GM12878 (cell line): ENCODE measurements around the gene FBXO8. TPM values are rescaled to one million over a fixed set of nuclear protein-coding genes. Genes with fewer than 3 reads are reported as not detected.

ENCODE experiments used
- ATAC-seq: fragments of 200-7000 bp; cut with Tn5 transposase; 3 replicates; pipeline ENCODE4 v1.9.1; 2020; ENCODE audit warnings: mild to moderate bottlenecking, moderate library complexity
- BruUV-seq: library from RNA; stranded (reverse); fragments of 400-500 nt; replicated peaks from 2 replicates; lab custom pipeline; 2021; lab: Mats Ljungman, UMichigan
- CTCF ChIA-PET: fragments of 300-600 bp; sonication (Branson Sonifier 250); formaldehyde crosslinking; extraction: SDS; loops from one replicate; lab custom pipeline; 2021; ENCODE audit warnings: inconsistent platforms; lab: Yijun Ruan, JAX
- POLR2A ChIA-PET: fragments of 350-600 bp; formaldehyde crosslinking; extraction: SDS; loops from one replicate; lab custom pipeline; 2021; ENCODE audit warnings: inconsistent platforms; lab: Charles Lee
- RAD21 ChIA-PET: fragments of 300-600 bp; sonication (Branson Sonifier 250); formaldehyde crosslinking; loops from one replicate; lab custom pipeline; 2023; ENCODE audit warnings: antibody characterized with exemption; ENCODE audit not compliant: unreplicated experiment; lab: Charles Lee
- SMC1A ChIA-PET: fragments of 300-600 bp; sonication (Branson Sonifier 250); formaldehyde crosslinking; loops from one replicate; lab custom pipeline; 2023; ENCODE audit not compliant: unreplicated experiment, uncharacterized antibody; lab: Charles Lee
- DNase-seq: peaks from one replicate; pipeline ENCODE4 v3.0.0-alpha.2; 2011; ENCODE audit warnings: low read depth, low spot score
- FAIRE-seq: peaks from 3 replicates; lab custom pipeline; 2011; peaks lifted over from hg19 to GRCh38; lab: Jason Lieb, UNC
- H2AFZ ChIP-seq: 2 replicates; pipeline ENCODE4 v1.6.0; 2011; ENCODE audit warnings: low read depth, low read length, control low read depth; ENCODE audit not compliant: control insufficient read depth
- H3K27ac ChIP-seq: 2 replicates; pipeline ENCODE4 v1.5.1; 2011; ENCODE audit warnings: control low read depth; ENCODE audit not compliant: control insufficient read depth, insufficient read depth
- H3K27me3 ChIP-seq, 2 experiments: replicated peaks in 1 of 2; 2 replicates each; pipeline versions ENCODE4 v1.6.0 to v1.6.1; 2011; ENCODE audit warnings: low read length in 1 of 2; ENCODE audit not compliant: control insufficient read depth in 2 of 2, insufficient read depth in 2 of 2
- H3K36me3 ChIP-seq, 2 experiments: 2 replicates each; pipeline ENCODE4 v1.5.1; 2011; ENCODE audit warnings: low read length in 1 of 2; ENCODE audit not compliant: control insufficient read depth in 2 of 2, insufficient read depth in 2 of 2
- H3K4me1 ChIP-seq: 2 replicates; pipeline ENCODE4 v1.6.1; 2011; ENCODE audit warnings: mild to moderate bottlenecking, low read length, moderate library complexity, mixed read lengths; ENCODE audit not compliant: control insufficient read depth, insufficient read depth
- H3K4me2 ChIP-seq: 2 replicates; pipeline ENCODE4 v1.6.0; 2011; ENCODE audit warnings: control low read depth; ENCODE audit not compliant: control insufficient read depth, insufficient read depth
- H3K4me3 ChIP-seq: fragments of 200-600 bp; sonication (generic); 2 replicates; pipeline ENCODE4 v1.5.1; 2016
- H3K79me2 ChIP-seq: 2 replicates; pipeline ENCODE4 v1.6.0; 2011; ENCODE audit warnings: low read length; ENCODE audit not compliant: control insufficient read depth, insufficient read depth
- H3K9ac ChIP-seq: 2 replicates; pipeline ENCODE4 v1.8.0; 2011; ENCODE audit warnings: low read length, control low read depth, mixed read lengths; ENCODE audit not compliant: control insufficient read depth, insufficient read depth
- H3K9me3 ChIP-seq: replicated peaks from 3 replicates; pipeline ENCODE4 v1.5.1; 2011; ENCODE audit warnings: mild to moderate bottlenecking, low read length; ENCODE audit not compliant: control insufficient read depth, insufficient read depth
- H4K20me1 ChIP-seq: 2 replicates; pipeline ENCODE4 v1.6.0; 2011; ENCODE audit not compliant: control insufficient read depth, insufficient read depth
- CHD4 ChIP-seq: fragments of 200-600 bp; sonication (generic); IDR thresholded peaks from 2 replicates; pipeline ENCODE4 v1.6.1; 2016; ENCODE audit warnings: mild to moderate bottlenecking
- EZH2 ChIP-seq: IDR thresholded peaks from 2 replicates; pipeline ENCODE4 v1.6.1; 2012; ENCODE audit warnings: low read depth, mild to moderate bottlenecking, control low read depth, inconsistent platforms, low read length, borderline replicate concordance; ENCODE audit not compliant: control insufficient read depth
- FOXK2 ChIP-seq: fragments of 450-650 bp; IDR thresholded peaks from 2 replicates; pipeline ENCODE4 v1.6.1; 2017; ENCODE audit warnings: mild to moderate bottlenecking, moderate library complexity
- JUNB ChIP-seq: IDR thresholded peaks from 2 replicates; pipeline ENCODE4 v1.6.1; 2016; ENCODE audit warnings: antibody characterized with exemption, mild to moderate bottlenecking
- RCOR1 ChIP-seq: conservative IDR thresholded peaks from 2 replicates; pipeline ENCODE4 v1.6.1; 2012; ENCODE audit warnings: low read depth, low read length, improper control_type of control experiment
- SIX5 ChIP-seq: IDR thresholded peaks from 2 replicates; pipeline ENCODE4 v1.6.1; 2011; ENCODE audit warnings: mild to moderate bottlenecking, low read depth, low read length, moderate library complexity; ENCODE audit not compliant: severe bottlenecking
- WRNIP1 ChIP-seq: IDR thresholded peaks from 2 replicates; pipeline ENCODE4 v1.6.1; 2011; ENCODE audit warnings: low read depth, low read length, improper control_type of control experiment, borderline replicate concordance
- in situ Hi-C: fragments of 300-500 bp; cut with MboI; formaldehyde crosslinking; loops from 9 replicates; pipeline ENCODE4 v1.14.3; 2018; ENCODE audit warnings: mixed read lengths
- intact Hi-C: fragments of 100-400 bp; cut with micrococcal nuclease; formaldehyde crosslinking; loops from one replicate; pipeline ENCODE4 v1.14.2; 2022; ENCODE audit not compliant: unreplicated experiment
- polyA plus RNA-seq, 11 experiments: library from polyadenylated mRNA; depleted of rRNA in 4 of 11; unstranded in 6 of 11; stranded (reverse) in 5 of 11; fragments of >200 nt; fragmentation: Nextera tagmentation in 4 of 11; fragmentation: Illumina TruSeq in 1 of 11; extraction: Ambion mirVana in 4 of 11; extraction: Trizol in 1 of 11; gene quantifications; 1 replicate in 1 of 11; 2 replicates in 10 of 11; pipeline versions ENCODE4 v1.2.1 to v1.2.3, GENCODE V29; 2011 to 2016; ENCODE audit warnings: inconsistent platforms in 2 of 11, missing spikeins in 2 of 11, low read depth in 1 of 11
- total RNA-seq, 4 experiments: library from RNA; depleted of rRNA in 3 of 4; stranded (reverse); fragments of >200 nt in 3 of 4; fragmentation: Illumina TruSeq in 1 of 4; extraction: Trizol in 1 of 4; gene quantifications; 2 replicates each; pipeline versions ENCODE4 v1.2.1 to v1.2.3, GENCODE V29; 2013 to 2021
- TF ChIP-seq, protein P1 (sequence below): fragments of 150-350 bp; IDR thresholded peaks from 2 replicates; pipeline ENCODE4 v1.6.1; 2014; ENCODE audit warnings: mild to moderate bottlenecking, low read depth, low read length

FBXO8 gene
- total and polyA plus RNA-seq, 10 of the 15 experiments (the other 5 are each of a cell fraction or from before 2014, with no cell fraction given) = 11.3 to 38.1 (median 16.8) TPM

DNA sequence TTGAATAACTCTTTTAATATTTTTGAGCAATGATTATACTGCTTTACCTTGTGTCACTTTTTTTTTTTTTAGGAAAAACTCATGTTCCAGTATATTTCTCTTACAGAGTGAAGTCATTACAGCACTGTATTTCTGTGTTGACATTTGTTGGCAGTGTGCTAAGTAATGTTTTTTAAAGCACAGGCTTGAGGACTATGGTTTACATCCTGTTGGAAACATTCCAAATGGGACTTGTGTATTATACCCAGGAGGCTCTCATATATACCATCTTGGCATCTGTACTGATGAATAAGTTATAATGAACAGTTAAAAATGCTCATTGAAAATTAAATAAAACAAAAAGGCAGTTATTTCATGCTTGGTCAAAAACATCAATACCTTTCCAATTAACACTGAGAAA, 34.1 kb upstream of the FBXO8 start:
- TF ChIP-seq WRNIP1 (no peak), FOXK2 (no peak), CHD4 (no peak), SIX5 (no peak), JUNB (no peak), RCOR1 (no peak), EZH2 (no peak)
- TF ChIP-seq, protein P1, sequence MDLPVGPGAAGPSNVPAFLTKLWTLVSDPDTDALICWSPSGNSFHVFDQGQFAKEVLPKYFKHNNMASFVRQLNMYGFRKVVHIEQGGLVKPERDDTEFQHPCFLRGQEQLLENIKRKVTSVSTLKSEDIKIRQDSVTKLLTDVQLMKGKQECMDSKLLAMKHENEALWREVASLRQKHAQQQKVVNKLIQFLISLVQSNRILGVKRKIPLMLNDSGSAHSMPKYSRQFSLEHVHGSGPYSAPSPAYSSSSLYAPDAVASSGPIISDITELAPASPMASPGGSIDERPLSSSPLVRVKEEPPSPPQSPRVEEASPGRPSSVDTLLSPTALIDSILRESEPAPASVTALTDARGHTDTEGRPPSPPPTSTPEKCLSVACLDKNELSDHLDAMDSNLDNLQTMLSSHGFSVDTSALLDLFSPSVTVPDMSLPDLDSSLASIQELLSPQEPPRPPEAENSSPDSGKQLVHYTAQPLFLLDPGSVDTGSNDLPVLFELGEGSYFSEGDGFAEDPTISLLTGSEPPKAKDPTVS = no peak
- in situ Hi-C loops = loop anchor here (10.0 to 25.0 kb wide), 2 partner anchors 93 to 805 kb away; no protein-coding TSS in a partner anchor
- no peaks in the 10 kb centered on the region for H3K4me1 ChIP-seq
- DNase-seq (no peak), FAIRE-seq (no peak), ATAC-seq (no peak)
- SMC1A ChIA-PET = no interaction called here
- H3K4me3 ChIP-seq = no peak overlapping the region
- no peak overlapping the region for H3K9ac ChIP-seq
- POLR2A ChIA-PET = no interaction called here
- H2AFZ ChIP-seq = no peak overlapping the region
- H3K36me3 ChIP-seq = no peaks in the 10 kb centered on the region; a peak in 1 of 4 replicates
- no peaks in the 10 kb centered on the region for H3K27me3 ChIP-seq
- intact Hi-C loops = loop anchor here (5.0 kb wide), 1 partner anchor 895 kb away; no protein-coding TSS in a partner anchor
- H3K79me2 ChIP-seq = no peaks in the 10 kb centered on the region
- H3K27ac ChIP-seq = no peak overlapping the region
- no peaks in the 10 kb centered on the region for H3K9me3 ChIP-seq
- no TSS peak for BruUV-seq
- RAD21 ChIA-PET = no interaction called here
- H3K4me2 ChIP-seq = no peak overlapping the region
- no peaks in the 10 kb centered on the region for H4K20me1 ChIP-seq
- CTCF ChIA-PET = interaction anchor here (4.4 kb wide), 1 partner anchor 96 kb away, joined by 83 read pairs; no protein-coding TSS in a partner anchor
